ENCODE data around the gene YPEL2. TPM values are rescaled to one million over a fixed set of nuclear protein-coding genes. Genes with fewer than 3 reads are reported as not detected.

Gene YPEL2
- total RNA-seq, 1 experiment from 2014 or later, result 4.7 TPM

DNA sequence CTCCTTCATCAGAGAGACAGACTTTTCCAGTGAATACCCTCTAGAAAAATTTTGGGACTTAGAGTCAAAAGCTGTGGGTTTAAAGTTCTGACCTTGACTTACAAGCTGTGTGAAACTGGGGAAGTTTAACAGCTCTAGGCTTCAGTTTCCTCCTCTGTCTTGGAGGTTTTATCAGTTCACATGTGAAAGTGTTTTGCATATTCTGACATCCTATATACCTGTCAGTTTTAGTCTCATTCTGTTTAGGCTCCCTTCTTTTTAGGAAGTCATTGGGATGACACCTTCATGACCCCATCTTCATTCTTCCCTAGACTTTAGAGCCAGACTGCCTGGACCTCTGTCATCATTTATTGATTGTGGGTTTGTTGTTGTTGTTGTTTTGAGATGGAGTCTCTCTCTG lies 44.4 kb downstream of the YPEL2 start:
- ChIA-PET RAD21 (ENCODE audit: low non-redundant PET in 1 of 2, low total read pairs in 2 of 2, uncharacterized antibody in 2 of 2, unreplicated experiment in 2 of 2) (no interaction called here), CTCF (no interaction called here), POLR2A (no interaction called here)
- H3K27me3 ChIP-seq (ENCODE audit: insufficient read depth, low read length), result no peaks in the 10 kb centered on the region
- H3K79me2 ChIP-seq (ENCODE audit: insufficient read depth, low read length), result no peaks in the 10 kb centered on the region
- no peak overlapping the region for H3K27ac ChIP-seq (ENCODE audit: low read depth, low read length)
- no peak overlapping the region for H2AFZ ChIP-seq (ENCODE audit: low read depth, low read length, poor library complexity, severe bottlenecking)
- no peak overlapping the region for H3K4me2 ChIP-seq (ENCODE audit: low read length)
- no peak for DNase-seq (ENCODE audit: low read depth, low spot score)
- no peaks in the 10 kb centered on the region for H3K9me3 ChIP-seq (ENCODE audit: control insufficient read depth in 1 of 2, insufficient read depth in 1 of 2, low read depth in 1 of 2, low read length in 2 of 2)
- no peak for ATAC-seq
- intact Hi-C loops (cut with micrococcal nuclease), result no loop called here
- TF ChIP-seq EZH2phosphoT487 (IDR thresholded peaks at IDR 0.05; ENCODE audit: borderline replicate concordance) (no peak), SP1 (IDR thresholded peaks at IDR 0.05; ENCODE audit: low read depth) (no peak), POLR2AphosphoS5 (IDR thresholded peaks at IDR 0.05; ENCODE audit: low read depth, low read length) (no peak), SRF (IDR thresholded peaks at IDR 0.05; ENCODE audit: low read depth) (no peak), CBX3 (IDR thresholded peaks at IDR 0.05; ENCODE audit: low read depth) (no peak)
- H3K4me1 ChIP-seq (ENCODE audit: control insufficient read depth in 1 of 2, insufficient read depth in 2 of 2, low read length in 2 of 2), result peaks cover 9 to 15% of the 10 kb centered on the region in 2 experiments; a peak in 3 of 4 replicates
- H3K4me3 ChIP-seq (replicated peaks in 1 of 2; ENCODE audit: low read depth in 1 of 2, low read length in 2 of 2), result no peak overlapping the region
- H4K20me1 ChIP-seq (ENCODE audit: insufficient read depth), result no peaks in the 10 kb centered on the region
- H3K9ac ChIP-seq (ENCODE audit: low read length), result no peak overlapping the region
- no TSS peak for BruUV-seq (replicated peaks)
- no peaks in the 10 kb centered on the region for H3K9me2 ChIP-seq (ENCODE audit: insufficient read depth)
- H3K36me3 ChIP-seq (ENCODE audit: control insufficient read depth in 1 of 2, insufficient read depth in 2 of 2, low read length in 2 of 2), result no peaks in the 10 kb centered on the region

DNA sequence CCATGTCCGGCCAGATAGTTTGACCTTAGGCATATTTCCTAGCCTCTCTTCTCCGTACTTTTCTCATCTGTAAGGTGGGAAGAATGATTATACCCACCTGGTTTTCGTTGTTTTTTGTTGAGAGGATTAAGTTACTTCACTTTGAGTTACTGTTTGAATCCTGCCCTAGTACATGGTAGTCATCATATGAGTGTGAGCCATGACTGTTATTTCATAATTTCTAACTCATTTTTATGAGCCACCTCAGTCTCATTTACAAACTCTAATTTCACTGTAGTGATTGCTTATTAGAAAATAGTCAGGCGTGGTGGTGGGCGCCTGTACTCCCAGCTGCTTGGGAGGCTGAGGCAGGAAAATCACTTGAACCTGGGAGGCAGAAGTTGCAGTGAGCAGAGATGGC lies 45.1 kb downstream of the YPEL2 start:
- CTCF ChIA-PET, result no interaction called here
- intact Hi-C loops (cut with micrococcal nuclease), result no loop called here
- Histone ChIP-seq H4K20me1 (ENCODE audit: insufficient read depth) (no peaks in the 10 kb centered on the region), H3K9me2 (ENCODE audit: insufficient read depth) (no peaks in the 10 kb centered on the region), H3K4me2 (ENCODE audit: low read length) (no peak overlapping the region), H3K79me2 (ENCODE audit: insufficient read depth, low read length) (no peaks in the 10 kb centered on the region), H3K4me1 (ENCODE audit: control insufficient read depth in 1 of 2, insufficient read depth in 2 of 2, low read length in 2 of 2) (peaks cover 9 to 15% of the 10 kb centered on the region in 2 experiments; a peak in 3 of 4 replicates), H2AFZ (ENCODE audit: low read depth, low read length, poor library complexity, severe bottlenecking) (no peak overlapping the region), H3K4me3 (replicated peaks in 1 of 2; ENCODE audit: low read depth in 1 of 2, low read length in 2 of 2) (no peak overlapping the region), H3K27me3 (ENCODE audit: insufficient read depth, low read length) (no peaks in the 10 kb centered on the region), H3K9ac (ENCODE audit: low read length) (no peak overlapping the region), H3K36me3 (ENCODE audit: control insufficient read depth in 1 of 2, insufficient read depth in 2 of 2, low read length in 2 of 2) (no peaks in the 10 kb centered on the region), H3K9me3 (ENCODE audit: control insufficient read depth in 1 of 2, insufficient read depth in 1 of 2, low read depth in 1 of 2, low read length in 2 of 2) (no peaks in the 10 kb centered on the region), H3K27ac (ENCODE audit: low read depth, low read length) (no peak overlapping the region)
- TF ChIP-seq ZNF274 (IDR thresholded peaks at IDR 0.05; ENCODE audit: low read depth, low read length), result no peak
- TF ChIP-seq SIN3A (IDR thresholded peaks at IDR 0.05; ENCODE audit: low read depth), result no peak
- TF ChIP-seq POLR2AphosphoS5 (IDR thresholded peaks at IDR 0.05; ENCODE audit: low read depth, low read length), result no peak
- no peak for TF ChIP-seq RAD21 (IDR thresholded peaks at IDR 0.05; ENCODE audit: low read depth)
- TF ChIP-seq MAX (IDR thresholded peaks at IDR 0.05), result no peak
- TF ChIP-seq EGR1 (IDR thresholded peaks at IDR 0.05; ENCODE audit: low read depth), result no peak
- TF ChIP-seq EZH2phosphoT487 (IDR thresholded peaks at IDR 0.05; ENCODE audit: borderline replicate concordance), result no peak
- no peak for TF ChIP-seq ZFX (IDR thresholded peaks at IDR 0.05)
- no peak for TF ChIP-seq SP1 (IDR thresholded peaks at IDR 0.05; ENCODE audit: low read depth)
- TF ChIP-seq ELF1 (IDR thresholded peaks at IDR 0.05; ENCODE audit: borderline replicate concordance, low read depth), result no peak
- TF ChIP-seq CBX3 (IDR thresholded peaks at IDR 0.05; ENCODE audit: low read depth), result no peak
- BruUV-seq (replicated peaks), result no TSS peak
- POLR2A ChIA-PET, result no interaction called here
- DNase-seq (ENCODE audit: low read depth, low spot score) (no peak), ATAC-seq (no peak)
- RAD21 ChIA-PET (ENCODE audit: low non-redundant PET in 1 of 2, low total read pairs in 2 of 2, uncharacterized antibody in 2 of 2, unreplicated experiment in 2 of 2), result no interaction called here

Measured in HCT116 (cell line).